OCI-LY1 (cell line): ENCODE data around the gene FYB1.

ENCODE experiments used
- EZH2 ChIP-seq: fragments of 200-600 bp; sonication (generic), shearing (Covaris generic); IDR thresholded peaks from 2 replicates; pipeline ENCODE4 v1.8.0; 2017; ENCODE audit warnings: borderline replicate concordance, mixed run types, mild to moderate bottlenecking, antibody characterized with exemption, low read length, moderate library complexity, mixed read lengths
- TF ChIP-seq, protein P1 (sequence below): fragments of 200-600 bp; sonication (generic), shearing (Covaris generic); IDR thresholded peaks from 2 replicates; pipeline ENCODE4 v1.5.1; 2017; ENCODE audit warnings: mild to moderate bottlenecking, antibody characterized with exemption, low read length, moderate library complexity, mixed read lengths

DNA sequence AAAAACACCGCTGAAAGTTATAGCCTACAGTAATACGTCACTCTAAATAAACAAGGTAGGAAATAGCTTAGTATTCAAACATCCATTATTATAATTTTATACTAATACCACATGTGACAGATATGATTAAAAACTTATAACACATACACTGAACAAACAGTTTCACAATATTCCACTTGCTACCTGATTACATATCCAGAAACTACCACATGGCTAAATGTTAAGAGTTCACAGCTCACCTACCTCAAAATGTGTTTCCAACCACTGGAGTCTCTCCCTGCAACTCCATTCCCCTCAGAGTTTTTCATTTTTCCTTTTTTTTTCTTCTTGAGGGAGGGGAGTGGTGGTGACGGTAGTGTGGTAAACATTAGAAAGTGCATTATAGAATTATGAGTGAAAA, 157.3 kb downstream of the FYB1 start:
- no peak for TF ChIP-seq EZH2
- TF ChIP-seq, protein P1, sequence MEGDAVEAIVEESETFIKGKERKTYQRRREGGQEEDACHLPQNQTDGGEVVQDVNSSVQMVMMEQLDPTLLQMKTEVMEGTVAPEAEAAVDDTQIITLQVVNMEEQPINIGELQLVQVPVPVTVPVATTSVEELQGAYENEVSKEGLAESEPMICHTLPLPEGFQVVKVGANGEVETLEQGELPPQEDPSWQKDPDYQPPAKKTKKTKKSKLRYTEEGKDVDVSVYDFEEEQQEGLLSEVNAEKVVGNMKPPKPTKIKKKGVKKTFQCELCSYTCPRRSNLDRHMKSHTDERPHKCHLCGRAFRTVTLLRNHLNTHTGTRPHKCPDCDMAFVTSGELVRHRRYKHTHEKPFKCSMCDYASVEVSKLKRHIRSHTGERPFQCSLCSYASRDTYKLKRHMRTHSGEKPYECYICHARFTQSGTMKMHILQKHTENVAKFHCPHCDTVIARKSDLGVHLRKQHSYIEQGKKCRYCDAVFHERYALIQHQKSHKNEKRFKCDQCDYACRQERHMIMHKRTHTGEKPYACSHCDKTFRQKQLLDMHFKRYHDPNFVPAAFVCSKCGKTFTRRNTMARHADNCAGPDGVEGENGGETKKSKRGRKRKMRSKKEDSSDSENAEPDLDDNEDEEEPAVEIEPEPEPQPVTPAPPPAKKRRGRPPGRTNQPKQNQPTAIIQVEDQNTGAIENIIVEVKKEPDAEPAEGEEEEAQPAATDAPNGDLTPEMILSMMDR: no peak
